Hepatocyte (in vitro differentiated cells): ENCODE measurements around the gene ACAN.

Experiments used
- EZH2 ChIP-seq: fragments of 200-600 bp; sonication (generic); IDR thresholded peaks from 2 replicates; pipeline ENCODE4 v1.6.1; 2016; ENCODE audit warnings: antibody characterized with exemption, mild to moderate bottlenecking, borderline replicate concordance
- EZH2phosphoT487 ChIP-seq: fragments of 200-600 bp; sonication (generic); IDR thresholded peaks from one replicate; pipeline ENCODE4 v1.6.1; 2018; ENCODE audit warnings: antibody characterized with exemption, mild to moderate bottlenecking, low read depth, moderate library complexity; ENCODE audit not compliant: unreplicated experiment, severe bottlenecking
- TF ChIP-seq, protein P1 (sequence below): fragments of 200-600 bp; sonication (generic); IDR thresholded peaks from 2 replicates; pipeline ENCODE4 v1.5.1; 2016; ENCODE audit warnings: antibody characterized with exemption, mild to moderate bottlenecking; ENCODE audit not compliant: poor library complexity

GRCh38 chr15:88842156-88842555 lies 38.9 kb downstream of the ACAN start:
- TF ChIP-seq EZH2phosphoT487 (no peak), EZH2 (no peak)
- TF ChIP-seq, protein P1, sequence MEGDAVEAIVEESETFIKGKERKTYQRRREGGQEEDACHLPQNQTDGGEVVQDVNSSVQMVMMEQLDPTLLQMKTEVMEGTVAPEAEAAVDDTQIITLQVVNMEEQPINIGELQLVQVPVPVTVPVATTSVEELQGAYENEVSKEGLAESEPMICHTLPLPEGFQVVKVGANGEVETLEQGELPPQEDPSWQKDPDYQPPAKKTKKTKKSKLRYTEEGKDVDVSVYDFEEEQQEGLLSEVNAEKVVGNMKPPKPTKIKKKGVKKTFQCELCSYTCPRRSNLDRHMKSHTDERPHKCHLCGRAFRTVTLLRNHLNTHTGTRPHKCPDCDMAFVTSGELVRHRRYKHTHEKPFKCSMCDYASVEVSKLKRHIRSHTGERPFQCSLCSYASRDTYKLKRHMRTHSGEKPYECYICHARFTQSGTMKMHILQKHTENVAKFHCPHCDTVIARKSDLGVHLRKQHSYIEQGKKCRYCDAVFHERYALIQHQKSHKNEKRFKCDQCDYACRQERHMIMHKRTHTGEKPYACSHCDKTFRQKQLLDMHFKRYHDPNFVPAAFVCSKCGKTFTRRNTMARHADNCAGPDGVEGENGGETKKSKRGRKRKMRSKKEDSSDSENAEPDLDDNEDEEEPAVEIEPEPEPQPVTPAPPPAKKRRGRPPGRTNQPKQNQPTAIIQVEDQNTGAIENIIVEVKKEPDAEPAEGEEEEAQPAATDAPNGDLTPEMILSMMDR = no peak
